HG02571 (cell line): ENCODE data around the gene OGFR.

Experiments used
- ATAC-seq: cut with Tn5 transposase; IDR thresholded peaks from one replicate; pipeline ENCODE4 v1.9.1; 2021; ENCODE audit warnings: mild to moderate bottlenecking, moderate library complexity; ENCODE audit not compliant: unreplicated experiment

OGFR gene

DNA sequence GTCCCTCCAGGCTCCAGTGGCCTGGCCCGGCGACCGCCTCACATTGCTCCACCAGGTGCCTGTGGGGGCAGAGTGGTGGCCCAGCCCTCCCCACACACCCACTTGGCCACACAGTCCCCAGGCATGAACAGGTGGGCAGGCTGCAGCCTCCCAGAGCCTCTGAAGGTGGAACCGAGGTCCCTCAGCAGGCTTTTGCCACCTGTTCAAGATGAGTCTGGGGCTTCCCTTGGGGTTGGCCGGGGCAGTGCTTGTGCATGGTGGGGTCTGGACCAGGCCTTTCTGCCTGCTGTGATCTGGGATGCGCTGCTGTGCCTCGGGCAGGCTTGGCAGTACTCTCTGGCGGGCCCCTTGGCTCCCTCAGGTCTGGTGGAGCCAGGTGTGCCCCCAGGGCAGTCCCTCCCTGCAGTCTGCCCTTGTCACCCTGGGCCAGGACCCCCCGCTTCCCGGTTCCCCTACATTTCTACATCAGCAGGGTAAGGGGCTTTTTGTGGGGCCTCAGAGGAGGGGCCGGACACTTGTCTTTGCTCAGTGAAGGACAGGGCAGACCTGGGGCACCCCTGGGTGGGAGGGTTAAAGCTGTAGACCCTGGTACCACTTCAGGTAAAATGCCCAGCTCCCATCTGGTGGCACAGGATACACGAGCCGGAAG is 9.5 kb downstream of the OGFR start:
- ATAC-seq: no peak

DNA sequence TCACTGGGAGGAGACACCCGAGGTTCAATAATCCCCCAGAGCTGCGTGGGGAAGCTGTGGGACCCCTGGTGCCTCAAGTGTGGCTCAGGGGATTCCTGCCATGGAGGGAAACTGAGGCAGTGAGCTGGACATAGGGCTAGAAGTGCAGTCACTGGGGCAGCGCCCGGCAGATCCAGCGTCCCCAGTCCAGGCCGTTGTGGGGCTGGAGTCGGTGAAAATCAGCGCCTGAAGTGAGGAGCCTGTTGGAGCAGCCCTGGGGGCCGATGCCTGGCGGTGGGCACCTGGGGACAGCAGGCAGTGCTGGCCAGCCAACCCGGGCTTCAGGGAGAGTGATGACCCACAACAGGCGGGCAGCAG is 10.1 kb downstream of the OGFR start:
- ATAC-seq: no peak

DNA sequence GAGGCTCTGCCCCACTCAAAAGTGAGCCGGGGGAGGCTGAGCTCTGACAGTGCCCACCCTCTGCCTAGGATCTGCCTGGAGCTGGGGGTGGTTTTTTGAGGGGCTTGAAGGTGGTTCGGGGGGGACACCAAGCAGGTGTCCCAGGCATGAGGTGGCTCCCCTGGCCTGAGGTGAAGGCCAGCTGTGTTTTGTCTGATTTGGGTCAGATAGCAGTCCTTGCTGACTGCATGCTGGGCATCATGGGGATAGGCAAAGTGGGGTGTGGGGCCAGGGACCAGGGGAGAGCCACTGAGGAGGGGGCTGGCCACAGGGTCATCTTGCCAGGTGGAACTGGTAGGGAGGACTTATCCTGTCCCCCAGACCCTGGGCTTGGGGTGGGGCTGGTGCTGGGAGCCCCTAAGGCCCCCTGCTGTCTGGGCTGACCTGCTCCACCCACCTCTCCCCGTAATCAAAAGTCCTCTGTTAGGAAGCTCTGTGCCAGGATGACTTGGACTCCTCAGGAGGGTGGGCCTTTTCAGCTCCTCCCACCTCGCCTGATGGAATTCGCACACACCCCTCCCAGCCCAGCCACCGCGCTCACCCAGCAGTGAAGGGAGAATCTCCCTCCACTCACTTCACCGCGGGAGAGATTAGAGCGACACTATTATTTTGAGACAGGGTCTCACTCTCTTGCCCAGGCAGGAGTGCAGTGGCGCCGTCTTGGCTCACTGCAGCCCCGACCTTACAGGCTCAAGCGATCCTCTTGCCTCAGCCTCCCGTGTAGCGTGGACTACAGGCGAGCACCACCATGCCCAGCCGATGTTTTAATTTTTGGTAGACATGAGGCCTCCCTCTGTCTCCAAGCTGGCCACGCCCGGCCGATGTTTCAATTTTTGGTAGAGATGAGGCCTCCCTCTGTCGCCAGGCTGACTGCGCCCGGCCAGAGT is 10.7 kb downstream of the OGFR start:
- ATAC-seq: no peak

DNA sequence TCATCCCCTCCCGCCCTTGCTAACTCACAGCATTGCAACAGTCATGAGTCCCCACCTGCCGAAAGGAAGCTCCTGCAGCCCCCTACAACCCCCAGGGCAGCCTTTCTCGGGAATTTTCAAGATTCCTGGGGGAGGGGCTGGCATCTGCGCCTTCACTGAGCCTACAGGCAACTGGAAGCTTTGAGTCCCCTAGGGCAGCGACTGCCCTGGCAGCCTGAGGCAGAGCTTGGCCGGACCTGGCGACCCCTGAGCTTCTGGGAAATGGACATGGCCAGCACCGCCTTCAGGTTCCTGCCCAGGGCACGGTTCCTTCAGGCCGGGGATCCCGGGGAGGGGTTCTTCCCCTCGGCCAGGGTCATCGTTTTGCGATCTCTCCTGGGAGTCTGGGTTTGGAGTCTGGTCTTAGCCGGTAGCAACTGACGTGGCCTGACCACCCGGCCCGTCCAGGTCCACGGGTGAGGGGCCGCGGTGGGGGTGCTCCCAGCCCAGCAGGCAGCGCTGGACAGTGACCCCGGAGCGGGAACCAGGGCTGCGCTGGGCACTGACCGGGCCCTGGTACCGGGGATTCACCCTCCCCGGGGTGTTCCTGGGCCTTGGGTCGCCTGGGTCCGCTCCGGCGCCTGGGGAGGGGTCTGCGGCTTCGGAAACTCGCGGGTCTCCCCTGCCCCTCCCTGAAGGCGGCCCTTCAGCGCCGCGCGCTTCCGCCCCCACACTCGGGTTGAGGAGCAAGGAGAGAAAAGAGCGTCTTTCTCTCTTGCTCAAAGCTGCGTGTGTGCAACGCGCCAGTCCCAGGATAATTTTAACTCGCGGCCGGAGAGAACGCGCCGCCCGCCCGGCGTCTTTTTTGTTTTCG is 11.6 kb downstream of the OGFR start:
- no peak for ATAC-seq

DNA sequence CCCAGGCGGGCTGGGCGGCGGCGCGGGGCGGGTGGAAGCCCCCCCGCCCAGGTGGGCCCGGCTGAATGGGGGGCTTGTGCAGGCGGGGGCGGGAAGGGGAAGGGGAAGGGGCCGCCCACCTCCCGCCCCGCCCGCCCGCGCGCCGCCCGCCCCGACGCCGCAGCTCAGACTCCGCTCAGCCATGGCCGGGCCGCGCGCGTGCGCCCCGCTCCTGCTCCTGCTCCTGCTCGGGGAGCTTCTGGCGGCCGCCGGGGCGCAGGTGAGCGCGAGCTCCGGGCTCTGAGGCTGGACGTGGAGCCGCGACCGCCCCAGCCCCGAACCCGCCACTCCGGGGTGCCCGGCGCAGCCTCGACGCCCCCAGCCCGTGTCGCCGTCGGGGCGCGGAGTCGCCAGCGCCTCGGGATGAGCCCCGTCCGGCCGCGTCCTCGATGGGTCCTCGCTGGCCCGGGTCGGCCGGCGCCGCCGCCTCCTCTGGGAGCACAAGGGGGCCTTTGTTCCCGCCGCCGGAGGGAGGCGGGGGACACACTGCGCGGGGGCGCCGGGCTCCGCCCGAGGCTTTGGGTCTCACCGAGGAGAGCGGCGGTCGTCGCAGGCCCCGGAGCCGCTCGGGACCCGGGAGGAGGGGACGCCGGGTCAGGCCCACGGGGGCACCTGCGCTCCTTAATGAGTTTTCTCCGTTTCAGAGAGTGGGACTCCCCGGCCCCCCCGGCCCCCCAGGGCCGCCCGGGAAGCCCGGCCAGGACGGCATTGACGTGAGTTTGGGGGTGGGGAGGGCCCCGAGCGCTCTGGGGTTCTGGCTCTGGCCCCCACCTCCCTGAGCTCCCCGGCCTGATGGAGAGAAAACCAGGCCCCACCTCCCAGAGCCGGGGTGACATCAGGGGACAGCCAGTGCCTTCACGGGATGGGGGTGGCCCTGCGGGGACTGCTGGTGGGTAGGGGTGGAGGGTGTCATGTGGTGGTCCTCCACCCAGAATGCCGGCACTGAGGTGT is 12.5 kb downstream of the OGFR start, which contains the start of gene COL9A3:
Gene COL9A3, plus strand, starts transcription at position 167 of the 990 bp plus-strand sequence. Its CDS starts 15 bp downstream, at position 182.
- ATAC-seq: no peak

DNA sequence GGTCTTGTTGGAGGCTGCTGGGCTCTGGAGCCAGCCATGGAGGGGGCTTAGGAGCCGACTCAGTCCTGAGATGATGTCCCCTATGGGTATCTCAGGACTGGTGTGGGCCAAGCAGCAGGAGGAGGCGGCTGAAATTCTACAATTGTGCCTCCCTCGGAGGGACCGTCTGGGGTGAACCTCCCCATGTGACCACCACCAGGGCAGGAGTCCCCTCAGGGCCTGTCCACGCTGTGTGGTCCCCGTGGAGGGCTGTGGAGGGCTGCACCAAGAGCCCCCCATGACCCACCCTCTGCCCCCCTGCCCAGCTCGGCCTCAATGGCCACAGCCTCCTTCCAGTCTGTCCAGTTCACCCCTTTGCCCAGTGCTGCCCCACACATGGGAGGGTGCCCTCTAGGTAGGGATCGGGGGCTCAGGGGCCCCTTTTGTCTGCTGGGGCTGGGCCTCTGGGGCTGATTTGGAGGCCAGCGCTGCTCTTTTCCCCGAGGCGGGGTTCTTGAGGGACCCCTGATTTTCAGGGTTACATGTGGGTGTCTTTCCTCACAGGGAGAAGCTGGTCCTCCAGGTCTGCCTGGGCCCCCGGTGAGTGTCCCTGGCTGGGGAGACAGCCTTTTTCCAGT is 13.4 kb downstream of the OGFR start:
- ATAC-seq: no peak

DNA sequence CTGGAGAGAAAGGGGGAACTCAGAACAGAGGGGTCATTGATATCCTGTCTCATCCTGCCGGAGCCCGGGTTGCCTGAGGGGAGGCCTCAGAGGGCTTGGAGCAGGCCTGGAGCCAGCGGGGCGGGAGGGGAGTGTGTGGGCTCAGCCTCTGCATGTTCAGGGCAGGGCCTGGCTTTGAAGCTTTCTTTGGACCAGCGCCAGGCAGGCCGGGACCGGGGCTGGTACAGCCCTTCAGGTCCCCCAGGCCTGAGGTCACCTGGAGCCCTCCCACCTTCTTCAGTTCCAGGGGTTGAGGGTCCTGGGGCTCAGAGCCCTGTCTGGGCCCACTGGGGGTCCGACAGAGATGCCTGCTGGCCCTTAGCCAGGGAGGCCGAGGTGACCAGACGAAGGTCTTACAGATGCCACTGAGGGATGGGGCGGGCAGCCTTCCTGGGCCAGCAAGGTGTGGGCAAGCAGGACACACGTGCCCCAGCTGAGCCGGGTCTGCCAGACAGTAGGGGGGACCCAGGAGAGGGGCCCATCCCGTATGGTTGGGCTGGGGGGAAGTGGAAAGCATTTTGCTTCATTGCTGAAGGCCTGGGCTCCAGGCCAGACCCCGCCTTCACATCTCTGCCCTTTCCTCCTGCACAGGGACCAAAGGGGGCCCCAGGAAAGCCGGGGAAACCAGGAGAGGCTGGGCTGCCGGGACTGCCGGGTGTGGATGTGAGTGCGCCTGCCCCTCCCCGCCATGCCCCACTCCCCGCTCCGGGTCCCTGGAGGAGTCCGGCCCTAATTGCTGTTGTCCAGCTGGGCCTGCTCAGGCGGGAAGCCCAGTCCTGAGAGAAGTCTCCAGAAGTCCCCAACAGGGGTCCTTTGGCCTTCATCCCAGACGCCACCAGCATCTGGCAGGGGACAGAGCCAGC is 14.2 kb downstream of the OGFR start:
- no peak for ATAC-seq

DNA sequence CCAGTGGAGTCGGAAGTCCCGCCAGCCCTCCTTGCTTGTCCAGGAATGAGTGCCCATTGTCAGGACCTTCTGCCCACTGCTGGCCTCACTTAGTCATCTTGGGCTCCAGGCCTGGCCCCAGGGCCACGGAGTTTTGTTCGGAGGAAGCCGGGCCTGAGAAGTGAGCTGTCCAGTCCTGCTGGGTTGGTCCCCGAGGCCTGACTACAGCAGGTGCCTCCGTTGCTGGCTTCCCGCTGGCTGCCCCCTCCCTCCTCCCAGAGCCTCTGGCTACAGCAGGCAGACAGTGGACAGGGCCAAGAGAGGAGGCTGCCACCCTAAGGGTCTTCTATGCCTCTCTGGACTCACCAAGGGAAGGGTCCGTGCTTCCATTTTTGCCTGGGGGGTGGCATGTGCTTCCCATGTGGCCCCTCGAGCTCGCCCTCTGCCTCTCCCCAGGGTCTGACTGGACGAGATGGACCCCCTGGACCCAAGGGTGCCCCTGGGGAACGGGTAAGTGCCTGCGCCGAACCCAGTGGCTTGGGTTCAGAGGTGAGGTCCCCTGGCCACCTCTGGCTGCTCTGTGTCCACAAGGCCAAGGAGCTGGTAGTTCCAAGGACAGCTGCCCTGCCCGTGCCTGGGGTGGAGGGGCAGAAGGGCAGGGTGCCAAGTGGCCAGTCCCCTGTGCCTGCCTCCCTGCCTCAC is 15.0 kb downstream of the OGFR start:
- no peak for ATAC-seq

DNA sequence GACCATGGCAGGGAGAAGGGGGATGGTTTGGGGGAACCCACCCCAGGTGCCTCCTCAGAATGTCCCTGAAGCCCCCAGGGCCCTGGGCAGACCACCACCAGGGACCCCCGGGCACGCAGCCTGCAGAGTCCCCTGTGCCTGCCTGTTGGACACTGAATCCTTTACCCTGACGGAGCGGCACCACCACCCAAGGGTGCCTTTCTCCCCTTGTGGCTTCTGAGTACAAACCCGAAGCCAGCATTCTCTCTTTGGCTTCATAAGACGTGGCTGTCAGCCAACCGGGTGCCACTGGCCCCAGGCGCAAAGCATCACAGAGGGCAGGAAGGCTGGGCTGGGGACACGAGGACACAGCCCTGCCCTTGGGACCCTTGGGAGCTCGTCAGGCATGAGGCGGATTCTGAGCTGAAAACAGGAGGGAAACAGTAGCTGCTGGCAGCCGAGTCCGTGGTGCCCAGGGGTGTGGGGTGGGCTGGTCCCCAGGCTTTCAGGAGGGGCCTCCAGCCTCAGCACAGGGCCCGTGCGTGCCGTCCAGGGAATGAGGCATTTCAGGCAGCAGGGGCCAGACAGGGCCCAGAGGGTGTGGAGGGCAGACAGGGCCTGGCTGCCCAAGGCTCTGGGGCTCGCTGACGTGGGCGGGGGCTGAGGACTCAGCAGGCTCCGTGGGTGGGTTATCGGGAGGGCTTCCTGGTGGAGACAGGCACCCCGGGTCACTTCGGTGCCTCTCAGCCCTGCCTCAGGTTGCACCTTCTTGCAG is 15.8 kb downstream of the OGFR start:
- no peak for ATAC-seq

DNA sequence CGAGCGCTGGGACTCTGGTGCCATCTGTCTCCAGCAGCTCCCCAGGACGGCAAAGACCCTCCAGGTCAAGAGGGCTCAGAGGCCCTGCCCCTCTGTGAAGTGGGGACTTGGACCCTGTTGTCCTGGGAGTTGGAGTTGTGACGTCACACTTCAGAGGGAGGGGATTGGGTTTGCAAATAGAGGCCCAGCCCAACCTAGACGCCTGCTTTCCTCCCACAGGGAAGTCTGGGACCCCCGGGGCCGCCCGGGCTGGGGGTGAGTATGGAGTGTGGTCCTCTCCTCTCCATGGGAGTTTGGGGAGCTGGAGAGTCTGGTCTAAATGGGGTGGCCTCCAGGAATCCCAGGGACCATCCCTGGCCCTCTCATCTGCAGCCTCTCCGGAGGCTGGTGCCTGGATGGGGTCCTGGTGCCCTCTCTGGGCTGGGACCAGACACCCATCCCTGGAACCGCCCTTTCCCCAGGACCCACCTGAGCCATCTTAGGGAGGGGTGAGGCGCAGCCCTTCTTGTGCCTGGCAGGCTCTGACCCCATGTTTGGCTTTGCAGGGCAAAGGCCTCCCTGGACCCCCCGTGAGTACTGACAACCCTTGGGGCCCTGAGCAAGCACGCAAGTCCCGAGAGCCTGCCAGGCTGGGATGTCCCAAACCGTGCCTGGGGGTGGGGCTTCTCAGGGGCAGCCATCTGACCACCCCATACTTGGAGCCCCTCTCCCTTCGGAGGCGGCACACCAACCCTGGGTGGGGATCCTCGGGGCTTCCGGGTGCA is 16.5 kb downstream of the OGFR start:
- ATAC-seq: no peak

DNA sequence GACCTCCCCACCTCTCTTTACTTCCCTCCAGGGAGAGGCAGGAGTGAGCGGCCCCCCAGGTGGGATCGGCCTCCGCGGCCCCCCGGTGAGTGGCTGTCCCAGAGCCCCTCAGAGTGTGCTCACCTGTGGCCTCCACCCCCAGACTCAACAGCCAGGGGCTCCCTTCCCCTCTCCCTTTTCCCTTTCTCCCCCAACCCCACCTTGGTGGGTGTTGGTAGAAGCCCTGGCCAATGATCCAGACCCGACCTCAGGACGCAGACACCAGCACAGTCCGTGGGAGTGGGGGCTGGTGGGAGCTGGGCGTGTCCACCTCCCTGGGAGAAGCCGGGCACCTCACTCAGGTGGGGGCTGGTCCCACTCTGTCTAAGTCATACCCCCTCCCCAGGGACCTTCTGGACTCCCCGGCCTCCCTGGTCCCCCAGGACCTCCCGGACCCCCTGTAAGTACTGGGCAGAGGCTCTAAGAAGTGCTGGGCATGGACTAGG is 17.1 kb downstream of the OGFR start:
- ATAC-seq: no peak

DNA sequence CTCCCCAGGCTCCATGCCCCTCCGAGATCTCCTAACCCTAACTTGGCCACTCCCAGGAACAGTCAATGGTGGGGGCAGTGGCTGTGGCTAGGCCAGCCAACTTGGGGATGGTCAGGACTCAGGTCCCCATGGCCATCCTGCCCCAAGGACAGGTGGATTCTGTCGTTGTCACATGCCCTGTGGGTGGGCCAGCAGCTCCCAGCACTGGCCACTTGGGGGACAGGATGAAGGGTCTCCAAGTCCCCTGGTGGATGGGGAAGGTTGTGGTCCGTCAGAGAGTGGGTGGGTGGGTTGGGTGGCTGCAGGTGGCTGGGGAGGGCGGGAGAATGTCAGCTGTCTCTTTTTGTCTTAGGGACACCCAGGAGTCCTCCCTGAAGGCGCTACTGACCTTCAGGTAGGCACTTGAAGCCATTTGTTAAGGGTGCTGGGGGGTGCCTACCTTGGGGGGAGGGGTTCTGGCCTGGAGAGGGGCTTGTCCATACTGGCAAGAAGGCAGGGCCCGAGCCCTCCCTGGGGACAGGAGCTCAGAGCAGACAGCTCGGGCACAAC is 17.7 kb downstream of the OGFR start:
- ATAC-seq: no peak

DNA sequence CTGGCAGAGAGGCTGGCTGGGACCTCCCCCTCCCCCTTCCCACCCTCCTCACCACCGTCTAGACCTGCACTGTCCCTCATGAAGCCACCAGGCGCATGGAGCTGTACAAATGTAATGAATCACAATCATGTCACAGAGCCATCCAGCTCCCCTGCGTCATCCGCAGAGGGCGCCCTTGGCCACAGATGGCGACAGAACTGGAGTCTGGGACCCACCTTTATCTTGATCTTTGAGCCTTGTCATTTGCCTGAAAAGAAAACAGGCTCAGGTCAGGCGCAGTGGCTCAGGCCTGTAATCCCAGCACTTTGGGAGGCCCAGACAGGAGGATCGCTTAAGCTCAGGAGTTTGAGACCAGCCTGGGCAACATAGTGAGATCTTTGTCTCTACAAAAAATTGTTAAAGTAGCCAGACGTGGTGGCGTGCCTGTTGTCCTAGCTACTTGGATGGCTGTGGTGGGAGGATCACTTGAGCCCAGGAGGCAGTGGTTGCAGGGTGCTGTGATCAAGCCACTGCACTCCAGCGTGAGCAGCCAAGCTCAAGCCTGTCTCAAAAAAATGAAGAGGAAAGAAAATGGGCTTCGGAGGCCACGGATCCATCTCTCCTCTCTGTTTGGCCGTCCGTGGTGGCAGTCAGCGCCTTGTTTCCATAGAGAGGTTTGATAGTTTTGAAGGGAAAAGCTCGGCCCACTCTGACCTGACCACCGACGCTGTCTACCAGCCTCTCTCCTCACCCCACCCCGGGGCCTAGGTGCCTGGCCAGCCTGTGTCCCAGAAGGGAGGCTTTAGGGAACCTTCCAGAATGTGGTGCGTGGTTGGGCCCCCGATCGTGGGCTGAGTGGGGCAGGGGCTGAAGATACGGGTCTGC is 18.4 kb downstream of the OGFR start:
- no peak for ATAC-seq

DNA sequence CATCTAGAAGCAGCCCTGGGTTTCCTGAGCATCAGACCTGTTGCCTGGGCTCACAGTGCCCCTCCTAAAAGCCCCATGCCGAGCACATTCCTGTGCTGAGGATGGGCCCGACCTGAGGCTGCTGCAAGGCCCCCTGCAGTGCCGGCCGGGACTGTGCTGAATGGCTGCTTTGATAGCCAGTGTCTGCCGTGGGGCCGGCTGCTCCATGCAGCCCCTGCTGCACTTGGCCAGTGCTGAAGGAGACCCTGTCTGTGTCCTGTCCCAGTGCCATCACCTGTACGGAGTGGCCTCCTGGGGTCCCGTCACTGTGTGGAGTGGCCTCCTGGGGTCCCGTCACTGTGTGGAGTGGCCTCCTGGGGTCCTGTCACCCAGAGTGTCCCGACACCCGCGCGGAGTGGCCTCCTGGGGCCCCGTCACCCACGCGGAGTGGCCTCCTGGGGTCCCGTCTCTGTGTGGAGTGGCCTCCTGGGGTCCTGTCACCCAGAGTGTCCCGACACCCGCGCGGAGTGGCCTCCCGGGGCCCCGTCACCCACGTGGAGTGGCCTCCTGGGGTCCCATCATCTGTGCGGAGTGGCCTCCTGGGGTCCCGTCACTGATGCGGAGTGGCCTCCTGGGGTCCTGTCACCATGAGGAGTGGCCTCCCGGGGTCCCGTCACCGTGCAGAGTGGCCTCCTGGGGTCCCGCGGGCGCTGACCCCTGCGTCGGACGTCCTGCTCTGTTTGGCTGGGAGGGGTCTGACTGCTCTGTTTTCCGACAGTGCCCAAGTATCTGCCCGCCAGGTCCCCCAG is 19.2 kb downstream of the OGFR start:
- ATAC-seq: no peak
